GM19023 (cell line): Measurements from ENCODE around the gene CDC26.
"Not testable (repeated sequence)": the region's sequence is repeated elsewhere in the genome, so short reads cannot be mapped to it uniquely, and the experiment has no call there.

Source experiments
- ATAC-seq: cut with Tn5 transposase; IDR thresholded peaks from one replicate; pipeline ENCODE4 v1.9.1; 2021; ENCODE audit warnings: mild to moderate bottlenecking, moderate library complexity; ENCODE audit not compliant: unreplicated experiment

CDC26 gene

GRCh38 chr9:113241161-113241560 lies 34.2 kb downstream of the CDC26 start:
- no peak for ATAC-seq

DNA sequence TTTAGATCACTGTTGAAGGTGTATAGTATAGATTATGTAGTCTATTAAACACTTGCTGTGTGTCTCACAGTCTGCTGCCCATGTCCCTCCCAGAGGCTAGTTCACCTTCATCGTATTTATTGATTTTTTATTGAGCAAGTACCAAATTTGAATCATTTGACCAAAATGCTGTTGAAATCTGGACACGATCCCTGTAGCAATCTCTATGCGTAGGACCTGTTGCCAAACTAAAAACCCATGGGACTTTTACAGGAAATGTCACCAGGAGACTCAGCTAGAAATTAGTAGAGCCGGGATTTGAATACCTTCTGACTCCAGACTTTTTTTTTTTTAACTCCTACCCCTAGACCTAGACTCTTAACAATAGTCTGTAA lies 36.5 kb downstream of the CDC26 start:
- ATAC-seq = no peak

DNA sequence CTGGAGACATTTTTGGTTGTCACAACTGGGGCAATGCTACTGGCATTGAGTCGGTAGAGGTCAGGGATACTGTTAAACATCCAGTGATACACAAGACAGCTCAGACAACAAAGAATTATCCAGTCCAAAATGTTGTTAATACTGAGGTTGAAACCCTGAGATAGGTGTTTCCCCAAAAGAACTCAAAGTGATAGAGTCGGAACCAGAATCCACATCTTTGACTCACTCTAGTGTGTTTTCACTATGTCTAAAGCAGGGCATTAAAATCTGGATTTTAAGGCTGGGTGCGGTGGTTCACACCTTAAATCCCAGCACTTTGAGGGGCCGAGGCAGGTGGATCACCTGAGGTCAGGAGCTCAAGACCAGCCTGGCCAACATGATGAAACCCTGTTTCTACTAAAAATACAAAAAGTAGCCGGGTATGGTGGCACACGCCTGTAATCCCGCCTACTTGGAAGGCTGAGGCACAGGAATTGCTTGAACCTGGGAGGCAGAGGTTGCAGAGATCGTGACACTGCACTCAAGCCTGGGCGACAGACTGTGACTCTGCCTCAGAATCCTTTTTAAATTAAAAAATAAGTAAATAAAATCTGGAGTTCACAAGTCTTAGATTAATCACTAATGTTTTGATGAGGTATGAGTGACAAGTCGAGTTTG lies 37.0 kb downstream of the CDC26 start:
- ATAC-seq = no peak

GRCh38 chr9:113237026-113237425 lies 38.3 kb downstream of the CDC26 start:
- no peak for ATAC-seq

GRCh38 chr9:113235701-113236255 lies 39.6 kb downstream of the CDC26 start:
- not testable (repeated sequence) for ATAC-seq

DNA sequence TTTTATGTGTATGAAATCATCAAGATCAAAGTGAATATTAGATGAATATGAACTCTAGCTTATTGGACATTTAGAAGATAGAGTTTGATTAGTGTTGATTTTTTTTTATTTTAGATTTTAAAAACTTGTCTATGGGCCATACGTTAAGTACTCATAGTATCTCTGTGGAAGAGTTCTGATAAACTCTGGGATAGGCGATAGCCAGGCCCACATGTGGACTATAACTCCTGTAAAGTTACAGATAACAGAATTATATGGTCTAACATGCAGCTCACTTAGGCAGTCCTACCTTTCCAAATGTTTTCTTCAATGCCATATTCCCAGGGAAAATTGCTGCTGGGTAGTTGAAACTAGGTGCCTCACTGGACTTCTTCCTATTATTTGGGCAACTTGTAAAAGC lies 43.7 kb downstream of the CDC26 start:
- ATAC-seq = no peak

- no peak for ATAC-seq
Observed at GRCh38 chr9:113228130-113228665, 47.2 kb downstream of the CDC26 start.

GRCh38 chr9:113227436-113227835 lies 47.9 kb downstream of the CDC26 start:
- ATAC-seq = no peak

DNA sequence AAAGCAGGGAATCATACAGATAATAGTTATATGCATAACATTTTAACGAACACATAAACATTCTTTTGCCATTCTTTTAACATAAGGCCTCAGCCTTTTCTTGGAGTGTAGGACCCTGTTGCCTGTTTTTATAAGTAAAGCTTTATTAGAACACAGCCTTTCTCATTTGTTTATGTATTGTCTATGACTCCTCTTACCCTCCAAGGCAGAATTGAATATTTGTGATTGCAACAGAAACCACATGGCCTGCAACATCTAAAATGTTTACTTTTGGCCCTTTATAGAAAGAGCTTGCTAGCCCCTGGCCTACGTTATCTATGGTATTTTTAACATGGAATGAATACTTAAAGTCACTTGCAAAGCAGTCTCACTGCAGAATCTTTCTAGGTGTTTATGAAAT lies 51.4 kb downstream of the CDC26 start:
- no peak for ATAC-seq

- no peak for ATAC-seq
Observed at GRCh38 chr9:113222482-113222841, 52.9 kb downstream of the CDC26 start.

- ATAC-seq = no peak
Observed at GRCh38 chr9:113221800-113222481, 53.4 kb downstream of the CDC26 start.

- ATAC-seq = peak; percentile 94
Observed at GRCh38 chr9:113221003-113221799, 54.2 kb downstream of the CDC26 start, which contains the start of the genes FKBP15 and SLC31A1. TSS of gene FKBP15 (minus strand) at chr9:113221277. CDS start at chr9:113221243, 34 bp downstream. TSS of gene SLC31A1 (plus strand) at chr9:113221544. CDS start at chr9:113256149, 34,605 bp downstream.

DNA sequence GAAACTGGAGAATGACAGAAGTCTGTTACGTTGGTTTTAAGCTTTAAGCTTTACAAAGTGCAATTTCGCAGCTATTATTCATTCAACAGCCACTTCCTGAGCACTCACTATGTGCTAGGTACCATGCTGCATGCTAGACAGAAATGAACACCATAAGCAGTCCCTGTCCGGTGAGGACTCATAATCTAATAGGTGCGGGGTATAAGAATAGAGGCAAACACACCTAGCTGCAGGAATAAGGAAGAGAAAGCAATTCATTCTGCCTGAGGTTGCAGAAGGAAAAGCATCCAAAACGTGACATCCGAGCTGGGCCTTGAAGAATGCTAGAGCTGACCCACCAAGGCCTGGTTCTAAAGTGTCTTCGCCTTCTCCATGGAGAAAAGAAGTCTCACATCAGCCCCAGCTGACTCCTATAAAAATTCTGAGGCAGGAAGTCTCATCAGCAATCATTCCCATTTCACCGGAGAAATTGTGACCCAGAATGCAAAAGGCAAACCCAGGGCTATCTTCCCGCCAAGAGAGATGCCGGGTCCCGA lies 54.8 kb downstream of the CDC26 start:
- no peak for ATAC-seq

DNA sequence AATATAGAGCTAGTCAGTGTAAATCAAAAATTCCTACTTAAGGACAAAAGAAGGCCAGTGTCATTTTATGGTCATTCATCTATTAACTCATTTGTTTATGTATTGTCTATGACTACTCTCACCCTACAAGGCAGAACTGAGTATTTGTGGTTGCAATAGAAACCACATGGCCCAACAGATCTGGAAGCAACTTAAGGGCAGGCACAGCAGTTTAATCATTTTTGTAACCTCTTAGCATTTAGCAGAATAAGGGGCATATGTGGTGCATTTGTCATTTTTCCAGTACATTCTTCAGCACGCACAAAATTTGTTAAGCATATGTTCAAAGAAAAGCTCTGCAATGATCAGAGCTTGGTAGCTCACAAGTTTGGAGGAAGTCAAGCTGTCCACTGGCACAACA lies 55.4 kb downstream of the CDC26 start:
- peak; percentile 38 for ATAC-seq

DNA sequence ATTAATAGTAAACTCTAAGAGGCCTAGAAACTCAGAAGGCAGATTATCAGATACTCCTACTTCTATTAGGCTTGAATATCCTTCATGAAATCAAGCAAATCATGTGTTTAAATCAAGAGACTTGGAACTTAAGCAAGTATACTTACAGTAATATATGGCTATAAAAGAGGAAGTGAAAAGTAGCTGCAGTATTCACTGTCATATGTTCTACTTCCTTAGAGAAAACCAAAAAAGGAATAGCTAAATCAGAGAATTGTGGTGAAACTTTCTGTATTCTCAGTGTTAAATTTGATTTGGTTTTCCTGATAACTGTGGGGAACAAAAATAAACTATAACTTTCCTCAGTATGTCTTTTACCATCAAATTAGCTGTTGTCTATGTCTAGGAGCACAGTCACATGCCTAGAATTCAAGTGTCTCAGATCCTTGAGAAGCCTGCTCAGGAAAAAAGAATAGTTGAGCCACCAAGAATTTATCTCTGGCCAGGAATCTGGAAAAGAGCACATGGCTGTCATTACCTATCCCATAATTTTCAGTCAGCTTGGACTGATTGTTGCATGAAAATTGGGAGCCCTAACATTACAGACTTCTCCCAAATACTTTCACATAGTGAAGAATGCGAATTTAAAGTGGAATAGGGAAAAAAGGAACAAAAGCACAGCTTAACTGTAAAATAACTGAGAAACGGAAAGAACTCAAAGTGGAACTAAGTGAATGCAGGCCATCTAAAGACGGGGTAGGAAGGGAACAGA lies 56.0 kb downstream of the CDC26 start:
- no peak for ATAC-seq
